ENCODE measurements around the gene PCBD2. TPM values are rescaled to one million over a fixed set of nuclear protein-coding genes. Genes with fewer than 3 reads are reported as not detected.

Gene PCBD2
- total RNA-seq, 2 experiments from 2014 or later: 5.2 to 5.8 TPM

GRCh38 chr5:134864707-134865106 is 40.2 kb upstream of the PCBD2 start:
- Histone ChIP-seq H3K27ac (ENCODE audit: low read depth in 1 of 2, low read length in 2 of 2) (no peak overlapping the region), H3K9me3 (ENCODE audit: control insufficient read depth in 1 of 2, insufficient read depth in 1 of 2, low read length in 2 of 2) (no peaks in the 10 kb centered on the region), H3K4me1 (ENCODE audit: insufficient read depth, low read length) (no peaks in the 10 kb centered on the region), H3K27me3 (ENCODE audit: control insufficient read depth in 1 of 2, insufficient read depth in 2 of 2, low read length in 2 of 2) (no peaks in the 10 kb centered on the region), H3K4me3 (ENCODE audit: low read length) (no peak overlapping the region), H3K36me3 (ENCODE audit: insufficient read depth, low read length) (no peaks in the 10 kb centered on the region)
- no peaks in the 10 kb centered on the region for H3K27me3 Mint-ChIP-seq
- no peaks in the 10 kb centered on the region for H3K9me3 Mint-ChIP-seq
- ATAC-seq (ENCODE audit: poor library complexity) (no peak), DNase-seq (no peak)
- H3K27ac Mint-ChIP-seq: no peak overlapping the region
- POLR2A ChIA-PET: interaction anchor here (1.2 kb wide), 1 partner anchor 9 kb away, joined by 4 read pairs; the partner anchor contains the start of gene TXNDC15
- H3K36me3 Mint-ChIP-seq (ENCODE audit: low read depth): peaks cover 9% of the 10 kb centered on the region
- H3K4me3 Mint-ChIP-seq: no peak overlapping the region
- CTCF ChIA-PET: no interaction called here
- intact Hi-C loops (cut with DNase I, micrococcal nuclease): no loop called here
- TF ChIP-seq CTCF (IDR thresholded peaks at IDR 0.05): no peak
- no peaks in the 10 kb centered on the region for H3K4me1 Mint-ChIP-seq (ENCODE audit: low read depth)

- H3K27me3 ChIP-seq (ENCODE audit: control insufficient read depth in 1 of 2, insufficient read depth in 2 of 2, low read length in 2 of 2): no peaks in the 10 kb centered on the region
- H3K4me3 ChIP-seq (ENCODE audit: low read length): peak overlapping the region; percentile 68
- no peak for TF ChIP-seq CTCF (IDR thresholded peaks at IDR 0.05)
- intact Hi-C loops (cut with DNase I, micrococcal nuclease): loop anchor here in 1 of 2 experiments (1.0 kb wide), 1 partner anchor 27 kb away; no protein-coding TSS in a partner anchor
- Mint-ChIP-seq H3K9me3 (no peaks in the 10 kb centered on the region), H3K36me3 (ENCODE audit: low read depth) (peaks cover 17% of the 10 kb centered on the region), H3K27ac (peak overlapping the region; percentile 93), H3K27me3 (no peaks in the 10 kb centered on the region), H3K4me3 (peak overlapping the region; percentile 96), H3K4me1 (ENCODE audit: low read depth) (peaks cover 38% of the 10 kb centered on the region)
- no peaks in the 10 kb centered on the region for H3K9me3 ChIP-seq (ENCODE audit: control insufficient read depth in 1 of 2, insufficient read depth in 1 of 2, low read length in 2 of 2)
- H3K27ac ChIP-seq (ENCODE audit: low read depth in 1 of 2, low read length in 2 of 2): peak overlapping the region; percentile 87 to 88
- DNase-seq: peak in 7 of 14 experiments; percentile 4 to 61 (median 19)
- H3K4me1 ChIP-seq (ENCODE audit: insufficient read depth, low read length): peaks cover 39% of the 10 kb centered on the region
- peaks cover 5% of the 10 kb centered on the region for H3K36me3 ChIP-seq (ENCODE audit: insufficient read depth, low read length)
- CTCF ChIA-PET: interaction anchor here (1.0 to 2.1 kb wide), 4 partner anchors 15 to 115 kb away, joined by 3 to 20 read pairs (median 4); partner anchors contain the start of genes C5orf24, DDX46 and PCBD2
- POLR2A ChIA-PET: interaction anchor here (0.7 to 4.2 kb wide), 15 partner anchors 9 to 696 kb away, joined by 3 to 66 read pairs (median 5); partner anchors contain the start of genes C5orf24, CAMLG, DDX46 and PCBD2
- ATAC-seq (ENCODE audit: poor library complexity): peak; percentile 36
Measured at GRCh38 chr5:134873494-134873893, 31.4 kb upstream of the PCBD2 start.

DNA sequence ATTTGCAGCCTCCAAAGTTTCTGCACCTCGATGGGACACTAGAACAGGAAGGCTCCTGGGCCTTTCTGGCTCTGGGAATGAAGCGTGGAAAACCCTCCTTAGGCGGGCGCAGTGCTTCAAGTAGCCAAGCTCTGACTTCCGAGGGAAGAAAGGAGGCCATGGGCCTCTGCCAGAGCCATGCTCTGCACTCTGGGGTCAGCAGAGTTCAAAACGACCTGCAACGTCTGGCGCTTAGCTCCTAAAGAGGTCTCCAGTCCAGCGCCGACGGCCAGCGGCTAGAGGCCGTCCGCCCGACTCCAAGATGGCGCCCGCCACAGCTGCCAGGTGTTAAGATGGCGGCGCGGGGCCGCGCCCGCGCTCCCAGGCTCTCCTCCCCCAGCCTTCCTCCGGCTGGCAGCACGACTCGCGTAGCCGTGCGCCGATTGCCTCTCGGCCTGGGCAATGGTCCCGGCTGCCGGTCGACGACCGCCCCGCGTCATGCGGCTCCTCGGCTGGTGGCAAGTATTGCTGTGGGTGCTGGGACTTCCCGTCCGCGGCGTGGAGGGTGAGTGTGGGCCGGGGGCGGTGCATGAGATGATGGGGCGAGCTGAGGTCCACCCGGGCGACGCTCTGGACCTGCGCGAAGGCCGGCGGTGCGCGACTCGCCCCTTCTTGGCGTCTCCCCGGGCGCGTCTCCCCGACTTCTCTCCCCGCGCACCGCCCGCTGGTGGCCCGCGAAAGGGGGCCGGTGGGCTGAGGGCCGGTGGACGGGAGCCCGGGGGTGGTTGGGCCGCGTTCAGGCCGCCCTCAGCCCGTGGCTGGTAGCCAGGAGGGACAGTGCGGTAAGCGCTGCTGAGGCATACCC is 30.7 kb upstream of the PCBD2 start, which contains the start of gene TXNDC15:
TXNDC15 (plus strand) TSS at position 385 of the 844 bp plus-strand sequence; CDS start at position 442, 57 bp downstream.
- CTCF ChIA-PET: interaction anchor here (1.0 to 2.1 kb wide), 3 partner anchors 29 to 116 kb away, joined by 3 to 20 read pairs (median 3); partner anchors contain the start of genes C5orf24, DDX46 and PCBD2
- POLR2A ChIA-PET: interaction anchor here (0.7 to 4.2 kb wide), 15 partner anchors 10 to 697 kb away, joined by 3 to 66 read pairs (median 5); partner anchors contain the start of genes C5orf24, CAMLG, DDX46 and PCBD2

More for the DNA sequence above, 30.7 kb upstream of the PCBD2 start, which contains the start of gene TXNDC15:
- H3K4me1 Mint-ChIP-seq (ENCODE audit: low read depth): peaks cover 43% of the 10 kb centered on the region
- peaks cover 23% of the 10 kb centered on the region for H3K36me3 Mint-ChIP-seq (ENCODE audit: low read depth)
- H3K27me3 ChIP-seq (ENCODE audit: control insufficient read depth in 1 of 2, insufficient read depth in 2 of 2, low read length in 2 of 2): no peaks in the 10 kb centered on the region
- H3K4me3 Mint-ChIP-seq: peak within 1 kb of the TSS; percentile 96
- intact Hi-C loops (cut with DNase I, micrococcal nuclease): loop anchor here (1.0 to 2.0 kb wide), 3 partner anchors 28 to 31 kb away; partner anchors contain the start of gene PCBD2 (in 1 of the 2)
- no peaks in the 10 kb centered on the region for H3K27me3 Mint-ChIP-seq
- no peaks in the 10 kb centered on the region for H3K9me3 ChIP-seq (ENCODE audit: control insufficient read depth in 1 of 2, insufficient read depth in 1 of 2, low read length in 2 of 2)
- H3K9me3 Mint-ChIP-seq: no peaks in the 10 kb centered on the region
- H3K36me3 ChIP-seq (ENCODE audit: insufficient read depth, low read length): peaks cover 6% of the 10 kb centered on the region
- H3K27ac Mint-ChIP-seq: peak within 1 kb of the TSS; percentile 93
- peaks cover 39% of the 10 kb centered on the region for H3K4me1 ChIP-seq (ENCODE audit: insufficient read depth, low read length)
- ATAC-seq (ENCODE audit: poor library complexity) (peak; percentile 92), DNase-seq (peak; percentile 66 to 92 (median 76))
- peak within 1 kb of the TSS; percentile 87 to 88 for H3K27ac ChIP-seq (ENCODE audit: low read depth in 1 of 2, low read length in 2 of 2)
- no peak for TF ChIP-seq CTCF (IDR thresholded peaks at IDR 0.05)
- peak within 1 kb of the TSS; percentile 68 for H3K4me3 ChIP-seq (ENCODE audit: low read length)
